GM13976 (cell line): ENCODE results near the gene PLCB1.
"Not testable (repeated sequence)": the region's sequence is repeated elsewhere in the genome, so short reads cannot be mapped to it uniquely, and the experiment has no call there.

Experiments
- DNase-seq: peaks from one replicate; pipeline ENCODE4 v3.0.0; 2012; ENCODE audit warnings: low spot score
- in situ Hi-C: fragments of 300-500 bp; cut with MboI; formaldehyde crosslinking; loops from one replicate; pipeline ENCODE4 v1.12.0; 2022; ENCODE audit warnings: low sequenced_read_pairs, mixed read lengths, inconsistent platforms; ENCODE audit not compliant: unreplicated experiment
- TF ChIP-seq, protein P1 (sequence below): IDR thresholded peaks from 2 replicates; pipeline ENCODE4 v1.5.1; 2012; ENCODE audit warnings: borderline replicate concordance, mild to moderate bottlenecking; ENCODE audit not compliant: insufficient read depth; ENCODE audit errors: extremely low read depth, missing control alignments, control extremely low read depth

Gene PLCB1

DNA sequence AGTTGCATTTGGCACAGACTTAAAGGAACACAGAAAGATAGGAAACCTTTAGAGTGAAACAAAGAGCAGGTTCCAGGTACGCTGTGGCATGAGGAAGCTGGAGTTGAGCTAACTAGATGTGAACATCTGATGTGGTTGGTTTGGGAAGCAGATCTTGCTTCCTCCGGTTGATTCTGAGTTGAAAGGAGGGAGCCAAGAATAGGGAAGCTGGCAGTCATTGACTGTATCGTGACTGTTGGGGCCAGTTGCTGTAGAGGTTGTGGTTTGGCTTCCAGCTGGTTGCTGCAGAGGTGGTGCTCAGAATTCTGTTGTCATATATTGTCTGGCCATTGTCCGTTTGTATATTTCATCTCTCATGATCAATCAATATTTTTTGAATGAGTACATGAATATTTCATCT, 325.9 kb downstream of the PLCB1 start:
- no peak for DNase-seq
- TF ChIP-seq, protein P1, sequence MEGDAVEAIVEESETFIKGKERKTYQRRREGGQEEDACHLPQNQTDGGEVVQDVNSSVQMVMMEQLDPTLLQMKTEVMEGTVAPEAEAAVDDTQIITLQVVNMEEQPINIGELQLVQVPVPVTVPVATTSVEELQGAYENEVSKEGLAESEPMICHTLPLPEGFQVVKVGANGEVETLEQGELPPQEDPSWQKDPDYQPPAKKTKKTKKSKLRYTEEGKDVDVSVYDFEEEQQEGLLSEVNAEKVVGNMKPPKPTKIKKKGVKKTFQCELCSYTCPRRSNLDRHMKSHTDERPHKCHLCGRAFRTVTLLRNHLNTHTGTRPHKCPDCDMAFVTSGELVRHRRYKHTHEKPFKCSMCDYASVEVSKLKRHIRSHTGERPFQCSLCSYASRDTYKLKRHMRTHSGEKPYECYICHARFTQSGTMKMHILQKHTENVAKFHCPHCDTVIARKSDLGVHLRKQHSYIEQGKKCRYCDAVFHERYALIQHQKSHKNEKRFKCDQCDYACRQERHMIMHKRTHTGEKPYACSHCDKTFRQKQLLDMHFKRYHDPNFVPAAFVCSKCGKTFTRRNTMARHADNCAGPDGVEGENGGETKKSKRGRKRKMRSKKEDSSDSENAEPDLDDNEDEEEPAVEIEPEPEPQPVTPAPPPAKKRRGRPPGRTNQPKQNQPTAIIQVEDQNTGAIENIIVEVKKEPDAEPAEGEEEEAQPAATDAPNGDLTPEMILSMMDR = no peak

DNA sequence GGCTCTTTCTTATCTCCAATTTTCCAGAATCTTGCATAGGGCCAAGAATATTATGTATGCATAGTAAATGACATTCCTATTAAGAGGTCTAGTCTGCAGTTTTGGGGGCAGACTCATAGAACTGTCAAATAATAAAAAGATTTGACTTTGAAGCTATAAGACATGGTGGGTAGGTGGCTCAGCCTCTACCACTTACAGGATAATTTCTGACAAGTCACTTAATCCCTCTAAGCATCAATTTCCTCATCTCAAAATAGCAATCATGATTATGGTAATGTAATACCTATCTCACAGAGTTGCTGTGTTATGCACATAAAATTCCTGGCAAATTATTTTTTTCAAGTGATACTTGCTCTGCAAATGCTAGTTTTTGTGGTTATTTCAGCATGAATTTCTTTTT, 329.1 kb downstream of the PLCB1 start:
- in situ Hi-C loops = no loop called here
- TF ChIP-seq, protein P1 = no peak
- DNase-seq = no peak

More for the DNA sequence above, 325.9 kb downstream of the PLCB1 start:
- in situ Hi-C loops = no loop called here

- in situ Hi-C loops = no loop called here
- TF ChIP-seq, protein P1 = no peak
- no peak for DNase-seq
These were observed 332.3 kb downstream of the PLCB1 start for GRCh38 chr20:8464368-8464767.

- in situ Hi-C loops, DNase-seq: not testable (repeated sequence)
These were observed 334.7 kb downstream of the PLCB1 start for GRCh38 chr20:8466781-8467180.

DNA sequence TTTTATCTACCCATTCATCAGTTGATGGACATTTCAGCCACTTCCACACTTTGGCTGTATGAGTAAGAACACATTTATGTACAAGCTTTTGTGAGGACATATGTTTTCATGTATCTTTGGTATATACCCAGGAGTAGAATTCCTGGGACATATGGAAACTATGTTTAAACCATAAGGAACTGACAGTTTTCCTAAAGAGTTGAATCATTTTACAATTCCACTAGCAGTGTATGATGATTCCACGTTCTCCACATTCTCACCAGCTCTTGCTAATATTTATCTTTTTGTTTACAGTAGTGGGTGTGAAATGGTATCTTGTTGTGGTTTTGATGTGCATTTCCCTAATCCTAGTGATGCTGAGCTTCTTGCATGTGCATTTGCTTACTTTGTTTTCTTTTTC, 338.1 kb downstream of the PLCB1 start:
- TF ChIP-seq, protein P1 = no peak
- in situ Hi-C loops = no loop called here
- DNase-seq = no peak

GRCh38 chr20:8471465-8471864, 339.4 kb downstream of the PLCB1 start:
- in situ Hi-C loops = no loop called here
- TF ChIP-seq, protein P1 = no peak
- no peak for DNase-seq

DNA sequence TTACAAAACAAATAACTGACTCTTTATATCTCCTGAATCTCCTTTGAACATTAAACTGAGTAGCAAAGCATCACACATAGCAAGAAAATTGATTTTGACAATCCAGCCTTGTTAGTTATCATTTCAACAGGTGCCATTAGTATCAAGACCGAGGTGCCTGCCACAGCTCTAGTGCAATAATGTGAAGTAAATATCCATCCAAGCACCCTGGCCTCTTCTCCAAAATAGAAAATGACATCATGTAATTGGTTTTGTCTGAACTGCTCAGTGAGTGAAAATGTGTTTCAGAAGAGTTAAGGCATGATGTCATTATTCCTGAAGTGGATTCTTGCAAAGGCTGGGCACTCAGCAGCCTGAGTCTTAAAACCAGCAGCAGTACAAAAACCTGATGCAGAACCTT, 341.4 kb downstream of the PLCB1 start:
- TF ChIP-seq, protein P1 = no peak
- no peak for DNase-seq
- in situ Hi-C loops = no loop called here
